ENCODE data around the gene CDH8. TPM values are rescaled to one million over a fixed set of nuclear protein-coding genes. Genes with fewer than 3 reads are reported as not detected.

Gene CDH8
- 0.20 and 1.3 TPM in 2 replicates for total RNA-seq (2014; rRNA removed; shearing (Covaris generic))

- no peak for DNase-seq (ENCODE audit: low read depth)
These were observed at the start of gene CDH8 for GRCh38 chr16:62036101-62036801. TSS of gene CDH8 (minus strand) at chr16:62036438. CDS start at chr16:62021403, 15,035 bp downstream.

DNA sequence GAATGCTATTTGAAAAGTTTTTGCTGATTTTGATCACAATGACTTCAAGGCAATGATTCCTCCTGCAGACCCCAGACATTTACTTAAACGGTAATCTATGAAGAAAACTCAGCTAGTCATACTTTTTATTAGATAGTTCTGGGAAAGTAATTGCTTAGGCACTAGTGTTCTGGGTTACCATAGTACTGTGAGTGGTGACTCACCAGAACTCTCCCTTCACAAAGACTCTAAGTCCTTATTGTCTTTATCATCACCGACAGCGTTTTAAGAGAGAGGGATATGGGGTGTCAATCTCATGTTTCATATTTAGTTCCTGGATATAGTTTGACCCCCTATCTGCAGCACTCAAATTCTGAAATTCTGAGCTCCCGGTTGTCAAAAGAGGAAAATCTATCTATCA is 43.0 kb upstream of the CDH8 start:
- DNase-seq (ENCODE audit: low read depth) = no peak

GRCh38 chr16:62077998-62078397 is 41.8 kb upstream of the CDH8 start:
- DNase-seq (ENCODE audit: low read depth) = no peak

- DNase-seq (ENCODE audit: low read depth) = no peak
These were observed 40.6 kb upstream of the CDH8 start for GRCh38 chr16:62076886-62077285.

GRCh38 chr16:62068747-62069146 is 32.5 kb upstream of the CDH8 start:
- no peak for DNase-seq (ENCODE audit: low read depth)

GRCh38 chr16:62067981-62068380 is 31.7 kb upstream of the CDH8 start:
- DNase-seq (ENCODE audit: low read depth) = no peak

DNA sequence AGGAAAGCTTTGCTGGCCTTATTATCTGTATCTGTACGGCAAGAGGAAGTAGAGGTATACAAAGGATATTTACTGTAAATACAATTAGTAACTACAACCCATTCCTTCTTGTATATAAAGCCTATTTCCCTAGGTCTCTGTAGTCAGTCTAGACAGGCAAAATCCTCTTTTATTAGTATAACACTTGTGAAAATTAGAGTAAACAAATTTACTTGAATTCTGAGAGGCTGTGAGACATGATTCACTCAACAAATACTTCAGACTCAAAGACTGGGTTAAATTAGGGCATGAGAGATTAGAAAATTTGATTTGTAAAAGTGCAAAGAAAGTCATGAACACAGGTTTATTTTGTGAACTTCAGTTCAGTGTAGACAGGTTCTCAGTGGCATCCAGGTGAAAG is 30.9 kb upstream of the CDH8 start:
- DNase-seq (ENCODE audit: low read depth) = no peak

GRCh38 chr16:62066747-62067146 is 30.5 kb upstream of the CDH8 start:
- DNase-seq (ENCODE audit: low read depth) = no peak

DNA sequence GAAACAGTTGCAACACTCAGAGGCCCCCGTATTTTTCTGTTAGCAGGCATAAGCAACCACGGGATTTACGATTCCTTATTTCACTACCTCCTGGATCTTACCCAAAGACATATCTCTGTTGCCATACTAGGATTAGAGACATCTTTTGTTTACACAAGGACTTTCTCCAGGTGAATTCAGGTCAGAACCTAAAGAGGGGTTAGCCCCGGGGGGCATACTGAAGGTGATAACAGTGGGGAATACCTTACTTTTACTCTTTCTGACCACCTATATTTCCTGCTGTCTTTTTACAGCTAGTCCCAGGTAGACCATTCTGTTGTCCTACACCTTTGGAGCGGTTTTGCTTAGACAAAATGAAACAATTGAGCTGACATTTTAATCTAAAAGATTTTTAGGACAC is 27.9 kb upstream of the CDH8 start:
- DNase-seq (ENCODE audit: low read depth) = no peak

GRCh38 chr16:62060089-62060488 is 23.9 kb upstream of the CDH8 start:
- no peak for DNase-seq (ENCODE audit: low read depth)

- no peak for DNase-seq (ENCODE audit: low read depth)
These were observed 23.3 kb upstream of the CDH8 start for GRCh38 chr16:62059527-62059926.

DNA sequence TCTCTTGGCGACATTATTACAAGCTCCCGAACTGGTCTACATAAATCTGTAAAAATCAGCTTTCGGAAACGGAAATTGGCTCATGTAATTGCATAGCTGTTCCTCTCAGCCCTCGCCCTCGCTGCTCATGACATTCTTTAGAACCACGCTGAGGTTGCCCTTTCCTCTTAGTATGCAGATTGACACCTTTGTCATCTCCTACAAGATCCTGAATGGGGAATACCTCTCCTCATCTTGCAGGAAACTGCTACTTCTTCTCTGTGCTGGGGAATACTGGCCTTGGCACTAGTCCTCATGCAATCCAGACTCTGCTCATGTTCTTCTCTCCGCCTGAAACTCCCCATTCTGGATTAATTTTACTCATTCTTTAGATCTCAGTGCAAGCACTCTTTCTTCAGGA is 22.2 kb upstream of the CDH8 start:
- DNase-seq (ENCODE audit: low read depth) = no peak

DNA sequence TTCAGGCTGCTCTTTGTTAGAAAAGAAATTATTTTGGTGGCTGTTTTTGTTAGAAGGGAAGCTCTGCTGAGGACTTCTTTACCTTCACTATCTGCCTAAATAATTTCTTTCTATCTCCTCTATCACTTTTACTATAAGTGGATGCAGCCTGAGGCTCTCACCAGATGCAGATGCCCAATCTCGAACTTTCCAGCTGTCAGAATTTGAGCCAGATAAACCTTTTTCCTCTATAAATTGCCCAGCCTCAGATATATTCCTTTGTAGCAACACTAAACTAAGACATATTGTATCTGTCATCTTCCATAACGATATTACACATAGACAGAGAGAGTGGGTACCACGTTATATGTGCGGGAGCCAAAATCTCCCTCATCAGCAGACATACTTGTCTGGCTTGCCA is 15.7 kb upstream of the CDH8 start:
- no peak for DNase-seq (ENCODE audit: low read depth)

GRCh38 chr16:62050793-62051192 is 14.6 kb upstream of the CDH8 start:
- DNase-seq (ENCODE audit: low read depth) = no peak

GRCh38 chr16:62046801-62047200 is 10.6 kb upstream of the CDH8 start:
- DNase-seq (ENCODE audit: low read depth) = no peak

GRCh38 chr16:62041401-62041800 is 5.2 kb upstream of the CDH8 start:
- peak; percentile 13 for DNase-seq (ENCODE audit: low read depth)

DNA sequence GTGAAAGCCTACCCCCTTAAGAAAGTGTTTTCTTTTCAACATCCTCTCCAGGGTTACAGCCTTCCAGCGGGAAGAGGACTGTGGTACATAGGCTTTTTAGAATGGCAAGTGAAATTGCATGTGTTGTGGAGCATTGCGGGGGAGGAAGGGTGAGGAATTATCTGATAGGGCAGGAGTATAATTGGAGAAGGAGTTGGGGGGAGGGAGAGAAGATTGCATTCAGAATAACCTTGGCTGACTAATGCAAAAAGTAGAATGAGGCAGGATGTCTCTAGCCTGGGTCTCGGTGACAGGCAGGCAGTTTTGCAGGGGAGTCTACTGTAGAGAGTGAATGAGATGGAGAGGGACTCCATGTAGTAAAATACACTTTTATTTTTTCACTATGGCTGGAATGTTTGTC is 2.4 kb upstream of the CDH8 start:
- no peak for DNase-seq (ENCODE audit: low read depth)

DNA sequence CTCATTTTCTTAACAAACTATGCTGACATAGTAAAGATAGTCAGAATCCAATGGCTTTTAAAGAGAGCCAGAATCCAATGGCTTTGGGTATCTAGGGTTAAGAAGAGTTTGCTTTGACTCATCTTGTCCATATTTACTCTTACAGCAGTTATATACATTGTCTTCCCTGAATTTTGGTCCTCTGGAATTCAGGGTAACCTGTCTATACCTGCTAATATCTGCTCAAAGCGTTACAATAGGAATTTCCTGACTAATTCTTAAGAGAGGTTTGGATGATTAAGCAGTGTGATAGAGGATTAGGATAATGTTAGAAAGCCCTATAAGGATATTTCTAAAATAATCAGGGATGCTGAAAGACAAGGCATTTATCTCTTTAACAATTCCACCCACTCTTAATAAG is 2.0 kb upstream of the CDH8 start:
- no peak for DNase-seq (ENCODE audit: low read depth)

- no peak for DNase-seq (ENCODE audit: low read depth)
These were observed 531 bp upstream of the CDH8 start for GRCh38 chr16:62036802-62037135.

DNA sequence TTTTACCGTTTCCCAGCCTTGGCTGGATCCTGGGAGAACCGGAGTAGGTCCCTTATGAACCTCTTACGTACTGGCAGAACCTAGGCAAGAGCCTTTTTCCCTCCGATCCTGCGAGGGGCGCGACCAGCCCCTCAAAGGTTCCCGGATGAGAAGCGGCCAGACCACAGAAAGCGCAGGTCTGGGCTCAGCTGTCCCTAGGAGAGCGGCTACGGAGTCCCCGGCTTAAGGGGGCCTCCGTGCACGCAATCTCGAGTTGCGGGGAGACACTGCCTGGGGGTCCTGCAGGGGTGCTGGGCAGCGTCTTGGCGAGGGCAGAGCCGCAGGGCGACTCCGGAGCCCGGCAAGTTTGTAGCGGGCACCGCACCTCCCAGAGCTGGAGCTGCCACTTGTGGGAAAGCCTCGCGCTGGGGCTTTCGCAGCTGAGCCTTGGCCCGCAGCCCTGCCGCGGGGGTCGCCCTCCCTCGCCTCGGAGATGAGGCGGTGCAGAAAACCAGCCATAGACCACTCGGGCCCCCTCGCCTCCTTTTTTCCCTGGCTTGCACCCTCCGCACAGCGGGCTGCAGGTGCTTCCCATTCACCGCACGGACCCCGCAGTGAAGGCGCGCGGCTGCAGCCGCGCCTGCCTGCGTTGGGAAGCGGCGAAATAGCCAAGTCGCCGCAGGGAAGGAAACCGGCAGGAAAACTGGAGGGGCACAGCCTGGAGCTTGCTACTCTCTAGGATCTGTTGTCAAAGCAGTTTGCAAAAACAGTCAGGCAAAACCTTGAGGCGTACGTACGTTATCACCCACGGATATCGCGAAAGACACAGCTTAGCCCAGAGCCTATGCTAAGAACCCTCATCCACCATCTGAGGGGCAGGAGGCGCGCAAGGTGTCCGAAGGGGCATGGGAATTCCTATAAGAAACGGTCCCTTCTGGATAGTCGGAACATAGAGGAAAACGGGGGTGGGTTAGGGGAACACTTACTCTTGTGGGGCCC is 834 bp downstream of the CDH8 start:
- DNase-seq (ENCODE audit: low read depth) = no peak

GRCh38 chr16:62034231-62035114 is 1.8 kb downstream of the CDH8 start:
- no peak for DNase-seq (ENCODE audit: low read depth)

- no peak for DNase-seq (ENCODE audit: low read depth)
These were observed 3.2 kb downstream of the CDH8 start for GRCh38 chr16:62033065-62033464.

Data from RPMI7951 (cell line).